ENCODE measurements around the gene FUBP3.

Gene FUBP3

DNA sequence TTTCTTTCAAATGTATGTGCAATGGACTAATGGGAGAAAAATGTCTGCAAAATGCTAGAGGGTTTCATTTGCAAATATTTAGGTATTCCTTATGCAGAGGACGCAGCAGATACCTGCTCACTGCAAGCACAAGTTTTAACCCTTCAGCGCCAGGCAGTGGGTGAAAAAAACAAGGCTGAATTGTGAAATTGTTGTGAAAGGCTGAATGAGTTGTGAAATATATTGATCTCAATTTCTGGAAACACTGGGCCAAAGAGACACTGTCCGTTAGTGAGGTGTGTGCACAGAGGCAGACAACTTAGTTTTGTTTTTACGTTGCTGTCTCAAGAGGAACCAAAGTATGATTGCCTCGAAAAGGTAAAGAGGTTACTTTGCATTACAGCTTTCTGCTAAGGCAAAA, 18.8 kb downstream of the FUBP3 start:
- peak in 1 of 2 experiments; percentile 7 for DNase-seq (ENCODE audit: low read depth in 1 of 2, low spot score in 1 of 2)
- TF ChIP-seq SPI1 (IDR thresholded peaks at IDR 0.05; ENCODE audit: borderline replicate concordance, low read depth) = no peak
- TF ChIP-seq POLR2AphosphoS5 (IDR thresholded peaks at IDR 0.05; ENCODE audit: low read depth) = no peak
- TF ChIP-seq, protein P1, sequence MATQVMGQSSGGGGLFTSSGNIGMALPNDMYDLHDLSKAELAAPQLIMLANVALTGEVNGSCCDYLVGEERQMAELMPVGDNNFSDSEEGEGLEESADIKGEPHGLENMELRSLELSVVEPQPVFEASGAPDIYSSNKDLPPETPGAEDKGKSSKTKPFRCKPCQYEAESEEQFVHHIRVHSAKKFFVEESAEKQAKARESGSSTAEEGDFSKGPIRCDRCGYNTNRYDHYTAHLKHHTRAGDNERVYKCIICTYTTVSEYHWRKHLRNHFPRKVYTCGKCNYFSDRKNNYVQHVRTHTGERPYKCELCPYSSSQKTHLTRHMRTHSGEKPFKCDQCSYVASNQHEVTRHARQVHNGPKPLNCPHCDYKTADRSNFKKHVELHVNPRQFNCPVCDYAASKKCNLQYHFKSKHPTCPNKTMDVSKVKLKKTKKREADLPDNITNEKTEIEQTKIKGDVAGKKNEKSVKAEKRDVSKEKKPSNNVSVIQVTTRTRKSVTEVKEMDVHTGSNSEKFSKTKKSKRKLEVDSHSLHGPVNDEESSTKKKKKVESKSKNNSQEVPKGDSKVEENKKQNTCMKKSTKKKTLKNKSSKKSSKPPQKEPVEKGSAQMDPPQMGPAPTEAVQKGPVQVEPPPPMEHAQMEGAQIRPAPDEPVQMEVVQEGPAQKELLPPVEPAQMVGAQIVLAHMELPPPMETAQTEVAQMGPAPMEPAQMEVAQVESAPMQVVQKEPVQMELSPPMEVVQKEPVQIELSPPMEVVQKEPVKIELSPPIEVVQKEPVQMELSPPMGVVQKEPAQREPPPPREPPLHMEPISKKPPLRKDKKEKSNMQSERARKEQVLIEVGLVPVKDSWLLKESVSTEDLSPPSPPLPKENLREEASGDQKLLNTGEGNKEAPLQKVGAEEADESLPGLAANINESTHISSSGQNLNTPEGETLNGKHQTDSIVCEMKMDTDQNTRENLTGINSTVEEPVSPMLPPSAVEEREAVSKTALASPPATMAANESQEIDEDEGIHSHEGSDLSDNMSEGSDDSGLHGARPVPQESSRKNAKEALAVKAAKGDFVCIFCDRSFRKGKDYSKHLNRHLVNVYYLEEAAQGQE (IDR thresholded peaks at IDR 0.05; ENCODE audit: insufficient replicate concordance, low read depth) = no peak
- TF ChIP-seq, protein P2, sequence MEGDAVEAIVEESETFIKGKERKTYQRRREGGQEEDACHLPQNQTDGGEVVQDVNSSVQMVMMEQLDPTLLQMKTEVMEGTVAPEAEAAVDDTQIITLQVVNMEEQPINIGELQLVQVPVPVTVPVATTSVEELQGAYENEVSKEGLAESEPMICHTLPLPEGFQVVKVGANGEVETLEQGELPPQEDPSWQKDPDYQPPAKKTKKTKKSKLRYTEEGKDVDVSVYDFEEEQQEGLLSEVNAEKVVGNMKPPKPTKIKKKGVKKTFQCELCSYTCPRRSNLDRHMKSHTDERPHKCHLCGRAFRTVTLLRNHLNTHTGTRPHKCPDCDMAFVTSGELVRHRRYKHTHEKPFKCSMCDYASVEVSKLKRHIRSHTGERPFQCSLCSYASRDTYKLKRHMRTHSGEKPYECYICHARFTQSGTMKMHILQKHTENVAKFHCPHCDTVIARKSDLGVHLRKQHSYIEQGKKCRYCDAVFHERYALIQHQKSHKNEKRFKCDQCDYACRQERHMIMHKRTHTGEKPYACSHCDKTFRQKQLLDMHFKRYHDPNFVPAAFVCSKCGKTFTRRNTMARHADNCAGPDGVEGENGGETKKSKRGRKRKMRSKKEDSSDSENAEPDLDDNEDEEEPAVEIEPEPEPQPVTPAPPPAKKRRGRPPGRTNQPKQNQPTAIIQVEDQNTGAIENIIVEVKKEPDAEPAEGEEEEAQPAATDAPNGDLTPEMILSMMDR (IDR thresholded peaks at IDR 0.05; ENCODE audit: insufficient read depth, low read length) = no peak
- no peak for TF ChIP-seq GABPA (IDR thresholded peaks at IDR 0.05; ENCODE audit: low read depth)
- no peak overlapping the region for H3K27ac ChIP-seq (replicated peaks)
- no peak overlapping the region for H3K4me3 ChIP-seq (replicated peaks; ENCODE audit: insufficient read depth, low read length)
- H3K27me3 ChIP-seq (ENCODE audit: insufficient read depth, poor library complexity, severe bottlenecking) = no peaks in the 10 kb centered on the region

DNA sequence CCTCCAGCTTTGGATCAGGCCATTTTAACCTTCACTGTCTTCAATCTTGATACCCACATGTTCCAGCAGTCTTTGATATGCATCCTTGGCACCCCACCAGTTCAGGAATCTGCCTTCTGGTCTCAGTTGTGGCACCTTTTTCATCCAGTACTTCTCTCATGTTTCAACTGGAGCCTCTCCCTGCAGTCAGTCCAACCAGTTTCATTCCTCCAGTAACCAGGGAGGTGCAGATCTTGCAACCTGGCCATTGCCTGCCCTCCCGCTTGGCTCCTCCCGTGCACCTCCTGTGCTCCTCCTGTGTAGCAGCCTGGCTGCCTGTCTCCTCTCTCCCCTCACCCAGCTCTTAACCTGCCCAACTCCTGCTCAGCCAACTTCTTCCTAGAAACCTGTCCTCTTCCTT, 20.2 kb downstream of the FUBP3 start:
- Histone ChIP-seq H3K4me3 (replicated peaks; ENCODE audit: insufficient read depth, low read length) (no peak overlapping the region), H3K27me3 (ENCODE audit: insufficient read depth, poor library complexity, severe bottlenecking) (no peaks in the 10 kb centered on the region), H3K27ac (replicated peaks) (no peak overlapping the region)
- no peak for TF ChIP-seq SPI1 (IDR thresholded peaks at IDR 0.05; ENCODE audit: borderline replicate concordance, low read depth)
- TF ChIP-seq, protein P2 (IDR thresholded peaks at IDR 0.05; ENCODE audit: insufficient read depth, low read length) = no peak
- TF ChIP-seq POLR2AphosphoS5 (IDR thresholded peaks at IDR 0.05; ENCODE audit: low read depth) = no peak
- no peak for TF ChIP-seq GABPA (IDR thresholded peaks at IDR 0.05; ENCODE audit: low read depth)
- TF ChIP-seq, protein P1 (IDR thresholded peaks at IDR 0.05; ENCODE audit: insufficient replicate concordance, low read depth) = no peak
- DNase-seq (ENCODE audit: low read depth in 1 of 2, low spot score in 1 of 2) = no peak

DNA sequence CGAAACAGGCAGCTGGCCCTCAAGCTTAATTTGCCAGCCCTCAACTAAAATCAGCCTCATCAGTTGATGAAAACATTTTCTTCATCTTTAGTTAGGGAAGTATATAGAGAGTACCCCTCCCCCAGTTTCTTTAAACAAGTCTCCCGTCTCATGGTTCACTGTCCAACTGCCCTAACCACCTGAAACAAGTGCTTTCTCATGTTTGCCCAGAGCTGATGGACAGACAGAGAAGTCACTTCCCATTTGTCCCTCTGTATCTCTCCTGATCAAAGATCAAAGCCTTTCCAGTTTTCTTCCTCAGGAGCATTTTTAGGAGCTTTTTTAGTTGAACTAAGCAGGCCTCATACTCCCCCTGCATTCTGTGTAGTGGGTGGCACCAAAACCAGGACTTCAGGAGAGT, 21.7 kb downstream of the FUBP3 start:
- Histone ChIP-seq H3K27me3 (ENCODE audit: insufficient read depth, poor library complexity, severe bottlenecking) (no peaks in the 10 kb centered on the region), H3K4me3 (replicated peaks; ENCODE audit: insufficient read depth, low read length) (no peak overlapping the region), H3K27ac (replicated peaks) (no peak overlapping the region)
- DNase-seq (ENCODE audit: low read depth in 1 of 2, low spot score in 1 of 2) = no peak
- TF ChIP-seq SPI1 (IDR thresholded peaks at IDR 0.05; ENCODE audit: borderline replicate concordance, low read depth) (no peak), POLR2AphosphoS5 (IDR thresholded peaks at IDR 0.05; ENCODE audit: low read depth) (no peak), GABPA (IDR thresholded peaks at IDR 0.05; ENCODE audit: low read depth) (no peak)
- TF ChIP-seq, protein P1 (IDR thresholded peaks at IDR 0.05; ENCODE audit: insufficient replicate concordance, low read depth) = no peak
- TF ChIP-seq, protein P2 (IDR thresholded peaks at IDR 0.05; ENCODE audit: insufficient read depth, low read length) = no peak
